Measurements from ENCODE around the gene OR1F1.

DNA sequence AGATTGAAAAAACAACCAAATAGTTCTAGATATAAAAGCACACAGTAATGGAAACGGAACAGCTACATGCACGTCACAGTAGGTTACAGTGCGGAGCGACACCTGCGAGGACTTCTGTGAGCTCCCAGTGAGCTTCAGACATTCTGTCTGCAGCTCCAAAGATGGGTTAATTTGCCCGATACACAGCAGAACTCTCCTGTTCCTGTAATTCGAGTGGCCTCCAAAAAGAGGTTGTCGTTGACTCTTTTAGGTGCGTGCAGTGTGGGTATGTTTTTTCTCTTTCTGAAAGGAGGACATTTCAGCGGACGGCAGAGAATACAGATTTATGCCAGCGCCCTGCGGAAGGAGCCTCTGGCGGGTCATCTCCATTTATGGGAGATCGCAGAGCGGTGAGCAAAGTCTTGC, 2.9 kb downstream of the OR1F1 start:
- TF ChIP-seq EZH2 (IDR thresholded peaks at IDR 0.05; ENCODE audit: insufficient read depth, poor library complexity, severe bottlenecking), result no peak
- no peak for TF ChIP-seq EZH2phosphoT487 (IDR thresholded peaks at IDR 0.05; ENCODE audit: insufficient read depth, low read depth)

Measured in GM23248 (cell line).